ENCODE results near the gene PLPPR4.

DNA sequence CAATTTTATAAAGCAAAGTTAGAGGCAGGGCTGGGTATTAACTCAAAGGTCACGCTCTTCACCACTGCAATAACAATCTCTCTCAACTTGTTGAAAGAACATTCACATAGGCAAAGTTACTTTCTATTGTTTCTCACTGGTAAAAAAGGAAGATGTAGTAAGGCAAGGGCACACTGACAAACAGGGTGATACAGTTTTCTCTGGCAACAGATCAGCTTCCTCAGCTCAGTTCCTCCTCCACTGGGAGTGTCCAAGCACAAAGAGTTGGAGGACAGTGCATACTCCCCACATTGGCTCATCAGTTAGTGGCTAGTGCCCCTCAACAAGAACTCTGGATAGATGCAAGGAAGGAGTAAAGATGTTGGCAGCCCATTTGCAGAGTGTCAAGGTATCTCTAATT, 3.7 kb downstream of the PLPPR4 start:
- TF ChIP-seq, protein P1, sequence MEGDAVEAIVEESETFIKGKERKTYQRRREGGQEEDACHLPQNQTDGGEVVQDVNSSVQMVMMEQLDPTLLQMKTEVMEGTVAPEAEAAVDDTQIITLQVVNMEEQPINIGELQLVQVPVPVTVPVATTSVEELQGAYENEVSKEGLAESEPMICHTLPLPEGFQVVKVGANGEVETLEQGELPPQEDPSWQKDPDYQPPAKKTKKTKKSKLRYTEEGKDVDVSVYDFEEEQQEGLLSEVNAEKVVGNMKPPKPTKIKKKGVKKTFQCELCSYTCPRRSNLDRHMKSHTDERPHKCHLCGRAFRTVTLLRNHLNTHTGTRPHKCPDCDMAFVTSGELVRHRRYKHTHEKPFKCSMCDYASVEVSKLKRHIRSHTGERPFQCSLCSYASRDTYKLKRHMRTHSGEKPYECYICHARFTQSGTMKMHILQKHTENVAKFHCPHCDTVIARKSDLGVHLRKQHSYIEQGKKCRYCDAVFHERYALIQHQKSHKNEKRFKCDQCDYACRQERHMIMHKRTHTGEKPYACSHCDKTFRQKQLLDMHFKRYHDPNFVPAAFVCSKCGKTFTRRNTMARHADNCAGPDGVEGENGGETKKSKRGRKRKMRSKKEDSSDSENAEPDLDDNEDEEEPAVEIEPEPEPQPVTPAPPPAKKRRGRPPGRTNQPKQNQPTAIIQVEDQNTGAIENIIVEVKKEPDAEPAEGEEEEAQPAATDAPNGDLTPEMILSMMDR (optimal IDR thresholded peaks at IDR 0.05 in 1 of 3, IDR thresholded peaks at IDR 0.05 in 1 of 3, conservative IDR thresholded peaks at IDR 0.05 in 1 of 3; ENCODE audit: extremely low read depth in 1 of 3, insufficient read depth in 2 of 3, low read length in 3 of 3) = no peak
- TF ChIP-seq EZH2 (IDR thresholded peaks at IDR 0.05; ENCODE audit: low read length) = no peak

All from keratinocyte (primary cell).